GM10248 (cell line): ENCODE measurements around the gene PRDX2.
A peak's percentile ranks its signal among the peaks of the same experiment; 100 is the strongest.
"Not testable (repeated sequence)": the region's sequence is repeated elsewhere in the genome, so short reads cannot be mapped to it uniquely, and the experiment has no call there.

Experiments used
- CTCF ChIA-PET: fragments of 300-600 bp; sonication (Branson Sonifier 250); formaldehyde crosslinking; extraction: SDS; loops from one replicate; lab custom pipeline; 2021; ENCODE audit warnings: antibody characterized with exemption; lab: Yijun Ruan, JAX
- POLR2A ChIA-PET: fragments of 350-650 bp; sonication (Branson Sonifier 250); formaldehyde crosslinking; extraction: SDS; loops from one replicate; lab custom pipeline; 2020; ENCODE audit warnings: antibody characterized with exemption; lab: Yijun Ruan, JAX
- DNase-seq: peaks from one replicate; pipeline ENCODE4 v3.0.0; 2012; ENCODE audit errors: extremely low spot score
- TF ChIP-seq, protein P1 (sequence below): IDR thresholded peaks from 2 replicates; pipeline ENCODE4 v1.5.1; 2012; ENCODE audit warnings: mild to moderate bottlenecking, low read depth; ENCODE audit errors: extremely low read depth, missing control alignments, control extremely low read depth

The PRDX2 gene

DNA sequence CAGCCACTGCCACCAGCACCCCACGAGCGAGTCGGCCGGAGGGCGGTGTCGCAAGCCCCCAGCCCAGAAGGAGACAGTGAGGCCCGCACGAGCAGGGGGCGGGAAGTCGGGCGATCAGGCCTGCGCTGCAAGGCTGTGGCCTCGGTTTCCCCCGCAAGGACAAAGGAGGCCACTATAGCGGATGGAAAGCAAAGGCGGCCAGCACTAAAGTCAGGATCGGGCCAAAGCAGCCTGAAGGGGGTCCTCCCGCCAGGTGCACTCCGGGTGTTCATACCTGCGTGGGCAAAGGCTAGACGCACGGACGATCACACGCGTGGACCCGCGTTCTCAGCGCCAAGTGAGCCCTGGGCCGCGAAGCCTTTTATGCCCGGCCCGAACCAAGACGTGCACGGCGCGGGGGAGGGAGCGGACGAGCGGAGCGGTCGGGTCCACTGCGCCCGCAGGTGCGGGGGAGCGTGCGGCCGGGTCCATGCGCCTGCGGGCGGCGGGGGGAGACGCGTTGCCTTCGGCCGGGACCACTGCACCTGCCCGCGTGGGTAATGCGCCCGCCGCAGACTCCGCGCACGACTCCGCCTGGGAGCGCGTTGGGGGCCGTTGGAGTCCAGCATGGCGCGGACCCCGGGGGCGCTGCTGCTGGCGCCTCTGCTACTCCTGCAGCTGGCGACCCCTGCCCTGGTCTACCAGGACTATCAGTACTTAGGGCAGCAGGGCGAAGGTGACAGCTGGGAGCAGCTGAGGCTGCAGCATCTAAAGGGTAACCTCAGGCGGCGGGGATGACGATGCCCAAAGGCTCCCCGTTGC lies at the start of gene PRDX2, which contains the start of gene THSD8:
Gene PRDX2, minus strand, starts transcription at position 335 of the 801 bp plus-strand sequence. CDS start 539 bp downstream, outside the sequence.
Gene THSD8, plus strand, starts transcription at position 604 of the 801 bp plus-strand sequence. Its CDS starts 3 bp downstream, at position 607.
- CTCF ChIA-PET, result interaction anchor here (1.2 to 17.0 kb wide), 7 partner anchors 9 to 46 kb away, joined by 3 to 550 read pairs (median 16); partner anchors contain the start of gene HOOK2
- POLR2A ChIA-PET, result interaction anchor here (2.2 kb wide), 1 partner anchor 10 kb away, joined by 9 read pairs; the partner anchor contains the start of gene JUNB
- DNase-seq, result peak; percentile 80
- TF ChIP-seq, protein P1, sequence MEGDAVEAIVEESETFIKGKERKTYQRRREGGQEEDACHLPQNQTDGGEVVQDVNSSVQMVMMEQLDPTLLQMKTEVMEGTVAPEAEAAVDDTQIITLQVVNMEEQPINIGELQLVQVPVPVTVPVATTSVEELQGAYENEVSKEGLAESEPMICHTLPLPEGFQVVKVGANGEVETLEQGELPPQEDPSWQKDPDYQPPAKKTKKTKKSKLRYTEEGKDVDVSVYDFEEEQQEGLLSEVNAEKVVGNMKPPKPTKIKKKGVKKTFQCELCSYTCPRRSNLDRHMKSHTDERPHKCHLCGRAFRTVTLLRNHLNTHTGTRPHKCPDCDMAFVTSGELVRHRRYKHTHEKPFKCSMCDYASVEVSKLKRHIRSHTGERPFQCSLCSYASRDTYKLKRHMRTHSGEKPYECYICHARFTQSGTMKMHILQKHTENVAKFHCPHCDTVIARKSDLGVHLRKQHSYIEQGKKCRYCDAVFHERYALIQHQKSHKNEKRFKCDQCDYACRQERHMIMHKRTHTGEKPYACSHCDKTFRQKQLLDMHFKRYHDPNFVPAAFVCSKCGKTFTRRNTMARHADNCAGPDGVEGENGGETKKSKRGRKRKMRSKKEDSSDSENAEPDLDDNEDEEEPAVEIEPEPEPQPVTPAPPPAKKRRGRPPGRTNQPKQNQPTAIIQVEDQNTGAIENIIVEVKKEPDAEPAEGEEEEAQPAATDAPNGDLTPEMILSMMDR, result no peak

DNA sequence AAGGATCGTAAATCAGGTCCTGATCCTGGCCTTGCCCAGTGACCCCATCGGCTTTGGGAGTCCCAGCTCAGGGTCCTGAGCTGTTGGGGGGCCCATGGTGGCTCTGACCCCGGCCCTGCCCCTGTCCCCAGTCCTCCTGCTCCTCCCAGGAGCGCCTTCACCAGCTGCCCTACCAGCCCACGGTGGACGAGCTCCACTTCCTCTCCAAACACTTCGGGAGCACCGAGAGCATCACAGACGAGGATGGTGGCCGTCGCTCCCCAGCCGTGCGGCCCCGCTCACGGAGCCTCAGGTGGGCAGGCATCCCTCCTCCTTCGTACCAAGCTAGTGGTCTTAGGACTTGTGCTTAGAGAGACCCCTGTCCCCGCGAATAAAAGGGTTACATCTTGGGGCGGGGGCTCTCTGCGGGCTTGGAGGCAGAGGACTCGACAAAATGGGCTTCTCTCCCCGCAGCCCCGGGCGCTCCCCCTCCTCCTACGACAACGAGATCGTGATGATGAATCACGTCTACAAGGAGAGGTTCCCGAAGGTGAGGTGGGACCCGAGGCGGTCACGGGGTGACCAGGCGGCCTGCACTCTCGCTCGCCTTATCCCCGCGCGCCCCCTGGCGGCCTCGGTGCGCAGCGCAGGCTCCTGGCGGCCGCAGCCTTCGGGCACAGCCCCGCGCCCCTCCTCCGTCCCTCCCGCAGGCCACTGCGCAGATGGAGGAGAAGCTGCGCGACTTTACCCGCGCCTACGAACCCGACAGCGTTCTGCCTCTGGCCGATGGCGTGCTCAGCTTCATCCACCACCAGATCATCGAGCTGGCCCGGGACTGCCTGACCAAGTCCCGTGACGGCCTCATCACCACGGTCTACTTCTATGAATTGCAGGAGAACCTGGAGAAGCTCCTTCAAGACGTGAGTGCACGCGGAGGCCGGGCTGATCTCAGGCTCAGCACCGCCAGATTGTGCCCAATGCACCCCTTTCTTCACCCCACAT lies 45.8 kb upstream of the PRDX2 start:
- ChIA-PET CTCF (interaction anchor here (0.6 to 11.3 kb wide), 57 partner anchors 10 to 286 kb away, joined by 3 to 369 read pairs (median 5); partner anchors contain the start of genes DHPS, DNASE2, GCDH and HOOK2), POLR2A (interaction anchor here (0.8 to 1.0 kb wide), 2 partner anchors 56 kb away, joined by 3 to 4 read pairs; partner anchors contain the start of gene JUNB)
- DNase-seq, result peak; percentile 93
- TF ChIP-seq, protein P1, result peak; percentile 99

DNA sequence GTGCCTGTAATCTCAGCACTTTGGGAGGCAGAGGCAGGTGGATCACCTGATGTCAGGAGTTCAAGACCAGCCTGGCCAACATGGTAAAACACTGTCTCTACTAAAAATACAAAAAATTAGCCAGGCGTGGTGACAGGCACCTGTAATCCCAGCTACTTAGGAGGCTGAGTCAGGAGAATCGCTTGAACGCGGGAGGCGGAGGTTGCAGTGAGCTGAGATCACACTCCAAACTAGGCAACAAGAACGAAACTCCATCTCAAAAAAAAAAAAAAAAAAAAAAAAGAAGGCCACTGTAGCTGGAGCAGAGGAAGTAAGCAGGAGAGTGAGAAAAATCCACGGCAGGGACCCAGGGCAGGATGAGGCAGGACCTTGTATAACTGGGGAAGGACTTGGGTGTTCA lies 45.0 kb upstream of the PRDX2 start:
- DNase-seq, result not testable (repeated sequence)
- ChIA-PET CTCF (interaction anchor here (0.7 to 11.3 kb wide), 30 partner anchors 10 to 285 kb away, joined by 3 to 369 read pairs (median 12); partner anchors contain the start of genes DNASE2, GCDH, HOOK2 and KLF1), POLR2A (interaction anchor here (0.8 kb wide), 1 partner anchor 55 kb away, joined by 4 read pairs; the partner anchor contains the start of gene JUNB)

DNA sequence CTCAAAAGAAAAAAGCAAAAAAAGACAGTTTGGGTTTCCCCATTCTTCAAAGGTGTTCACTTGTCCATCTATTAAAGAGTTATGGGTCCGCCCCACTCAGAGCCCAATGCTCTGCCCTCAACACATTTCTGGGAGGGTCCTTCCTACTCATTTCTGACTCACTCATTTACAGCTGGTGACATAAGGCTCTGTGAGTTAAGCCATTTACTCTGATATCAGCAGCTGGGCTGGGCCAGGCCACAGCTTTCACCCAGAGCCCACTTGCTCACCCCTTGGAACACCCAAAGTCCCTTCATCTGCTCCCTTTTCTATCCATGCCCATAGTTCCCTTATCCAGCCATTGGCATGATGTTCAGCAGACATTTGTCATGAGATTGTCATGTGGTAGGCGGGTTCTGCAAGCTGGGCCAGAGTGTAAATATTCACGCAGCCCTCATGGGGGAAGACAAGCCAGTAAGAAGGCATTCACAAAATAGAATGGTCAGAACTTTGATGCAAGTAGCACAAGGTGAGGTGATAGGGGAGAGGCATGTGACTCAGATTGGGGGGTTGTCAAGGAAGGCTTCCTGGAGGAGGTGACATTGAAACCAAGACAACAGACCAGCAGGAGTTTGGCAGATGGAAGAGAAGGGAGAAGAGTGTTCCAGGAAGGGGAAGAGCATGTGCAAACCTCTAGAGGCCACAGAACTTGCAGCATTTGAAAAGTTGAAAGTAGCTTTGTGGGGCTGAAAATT lies 42.6 kb upstream of the PRDX2 start:
- ChIA-PET CTCF (interaction anchor here (11.3 kb wide), 1 partner anchor 84 kb away, joined by 369 read pairs; no protein-coding TSS in a partner anchor), POLR2A (no interaction called here)
- no peak for DNase-seq
- TF ChIP-seq, protein P1, result no peak

DNA sequence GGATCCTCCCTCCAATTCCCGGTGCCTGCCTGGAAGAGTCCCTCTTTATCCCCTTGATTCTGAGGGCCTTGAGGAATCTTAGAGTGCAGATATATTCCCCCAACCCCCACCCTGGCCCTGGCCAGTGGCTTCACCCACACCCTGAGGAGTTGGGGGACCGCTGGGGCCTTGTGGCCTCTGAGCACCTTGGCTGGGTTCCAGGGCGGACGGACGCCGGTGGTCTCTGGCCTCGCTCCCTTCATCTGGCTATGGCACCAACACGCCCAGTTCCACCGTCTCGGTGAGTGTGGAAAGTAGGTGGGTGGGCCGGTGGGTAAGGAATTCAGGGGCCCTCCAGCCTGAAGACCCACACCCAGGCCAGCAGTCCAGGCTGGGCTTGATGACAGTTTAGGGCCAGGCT lies 41.7 kb upstream of the PRDX2 start:
- no peak for DNase-seq
- TF ChIP-seq, protein P1, result no peak
- ChIA-PET POLR2A (no interaction called here), CTCF (interaction anchor here (11.3 kb wide), 1 partner anchor 83 kb away, joined by 369 read pairs; no protein-coding TSS in a partner anchor)

DNA sequence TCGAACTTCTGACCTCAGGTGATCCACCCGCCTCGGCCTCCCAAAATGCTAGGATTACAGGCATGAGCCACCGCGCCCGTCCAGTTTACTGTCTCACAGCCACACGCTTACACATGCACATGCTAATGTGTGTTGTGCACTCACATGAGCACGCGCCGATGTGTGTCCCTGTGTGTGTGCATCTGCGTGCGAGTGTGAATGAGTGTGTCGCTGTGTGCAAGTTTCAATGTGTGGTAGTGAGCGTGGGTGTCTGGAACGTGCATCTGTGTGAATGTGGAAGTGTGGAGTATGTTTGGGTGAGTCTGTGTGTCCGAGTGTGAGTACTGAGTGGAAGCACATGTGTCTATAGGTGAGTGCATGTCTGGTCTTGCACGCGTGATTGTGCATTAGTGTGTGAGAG lies 40.9 kb upstream of the PRDX2 start:
- DNase-seq, result no peak
- CTCF ChIA-PET, result interaction anchor here (1.9 to 11.3 kb wide), 2 partner anchors 82 kb away, joined by 4 to 369 read pairs; no protein-coding TSS in a partner anchor
- POLR2A ChIA-PET, result no interaction called here
- TF ChIP-seq, protein P1, result no peak
